Measurements from ENCODE around the gene CCDC33.

CCDC33 gene

GRCh38 chr15:74233373-74233772 is 2.8 kb upstream of the CCDC33 start:
- no peak for DNase-seq

DNA sequence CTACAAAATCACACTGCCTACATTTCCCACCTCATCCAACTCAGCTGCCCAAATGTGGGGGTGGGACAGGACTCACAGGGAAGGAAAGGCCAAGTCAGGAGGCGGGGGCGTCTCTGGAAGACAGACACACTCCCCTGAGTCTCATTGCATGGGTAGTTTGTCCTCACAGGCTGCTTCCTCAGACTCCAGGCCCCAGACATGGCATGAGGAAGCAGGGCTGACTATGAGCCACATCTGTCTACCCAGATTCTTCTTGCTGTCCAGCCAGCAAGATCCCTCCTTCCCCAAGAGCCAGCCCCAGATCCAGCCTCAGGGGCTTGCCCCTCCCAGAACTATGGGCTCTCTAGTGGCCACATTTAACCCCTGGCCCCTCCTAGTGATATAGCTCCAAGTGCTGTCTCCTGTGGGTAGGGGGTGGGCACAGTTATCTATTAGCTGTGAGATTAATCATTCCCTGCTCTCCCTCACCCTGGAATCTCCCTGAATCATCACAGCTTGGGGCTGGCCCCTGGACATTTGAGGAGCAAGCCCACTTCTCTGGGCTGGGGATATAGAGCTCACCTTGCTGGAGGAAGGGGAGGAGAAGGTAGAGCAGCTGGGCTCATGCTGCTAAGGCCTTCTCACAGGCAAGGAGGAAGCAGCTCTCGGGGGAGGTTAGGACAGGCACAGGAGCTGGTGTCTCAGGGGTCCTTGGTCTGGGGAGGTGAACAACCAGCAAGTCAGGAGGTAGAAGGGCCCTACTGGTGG is 2.1 kb upstream of the CCDC33 start:
- no peak for DNase-seq

DNA sequence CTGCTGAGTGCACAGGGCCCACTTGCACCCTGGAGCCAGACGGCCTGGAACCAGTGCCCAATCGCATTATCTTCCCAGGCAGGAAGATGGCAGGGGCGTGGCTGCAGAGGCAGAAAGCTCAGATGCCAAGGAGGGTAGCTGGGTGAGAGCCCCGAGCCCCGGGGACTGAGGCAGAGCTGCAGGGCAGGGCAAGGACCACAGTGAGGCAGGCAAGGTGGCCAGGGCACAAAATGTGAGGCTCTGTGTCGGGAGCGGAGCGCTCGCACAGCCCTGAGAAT is 1.6 kb upstream of the CCDC33 start:
- peak; percentile 21 for DNase-seq

- DNase-seq, result no peak
Measured at GRCh38 chr15:74239051-74239705, 3.1 kb downstream of the CCDC33 start.

DNA sequence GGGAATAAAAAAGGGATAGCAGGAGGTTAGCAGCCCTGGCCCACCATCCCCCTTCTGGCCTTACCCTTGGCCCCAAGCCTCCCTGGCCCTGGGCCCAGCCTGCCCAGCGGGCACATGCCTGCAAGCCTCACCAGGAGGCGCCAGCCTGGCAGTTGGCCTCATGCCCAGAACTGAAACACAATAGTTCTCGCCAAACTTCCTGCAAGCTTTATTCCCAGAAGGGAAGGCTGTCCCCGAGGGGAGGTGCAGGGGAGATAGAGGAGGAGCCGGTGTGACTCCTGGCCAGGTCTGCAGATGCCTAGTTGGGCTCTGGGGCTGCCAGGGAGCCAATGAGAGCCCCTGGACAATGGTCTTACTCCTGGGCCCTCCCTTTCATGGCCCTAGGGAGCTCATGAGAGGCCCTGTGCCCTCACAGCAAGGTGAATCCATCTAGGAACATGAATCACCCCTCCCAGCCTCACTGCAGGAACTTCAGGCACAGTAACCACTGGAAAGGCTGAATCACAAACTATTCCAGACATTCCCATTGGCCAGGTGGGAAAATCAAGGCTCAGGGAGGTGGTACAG is 4.0 kb downstream of the CCDC33 start:
- DNase-seq, result peak; percentile 90

DNA sequence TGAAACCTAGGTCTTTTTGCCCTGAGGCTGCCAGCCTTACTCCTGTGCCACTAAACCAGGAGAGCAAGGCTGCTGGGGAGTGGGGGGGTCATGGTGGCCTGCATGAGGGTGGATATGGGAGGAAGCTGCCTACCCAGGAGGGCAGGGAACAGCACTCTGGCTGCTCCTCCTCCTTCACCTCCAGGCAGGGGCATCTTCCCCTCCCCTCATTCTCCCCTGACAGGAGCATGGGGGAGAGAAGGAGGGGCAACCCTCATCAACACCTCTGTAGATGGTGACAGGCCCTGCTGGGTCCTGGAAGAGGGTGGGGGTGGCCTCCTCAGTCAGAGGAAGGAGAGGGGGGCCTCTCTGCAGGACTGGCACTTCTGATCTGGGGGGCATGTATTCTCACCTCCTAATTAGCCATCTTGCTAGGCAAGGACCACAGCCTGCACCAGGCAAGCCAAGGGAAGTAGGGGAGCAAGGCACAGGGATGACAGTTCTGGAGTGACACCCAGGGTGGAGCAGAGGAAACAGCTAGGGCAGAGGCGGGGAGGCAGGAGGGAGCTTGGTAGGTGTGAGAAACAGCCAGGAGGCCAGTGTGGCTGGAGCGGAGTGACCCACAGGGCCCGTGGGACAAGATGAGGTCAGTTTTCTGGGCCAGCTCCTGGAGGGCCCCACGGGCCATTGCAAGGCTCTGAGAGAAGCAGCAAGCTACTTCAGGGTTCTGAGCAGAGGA is 4.9 kb downstream of the CCDC33 start:
- no peak for DNase-seq

- no peak for DNase-seq
Measured at GRCh38 chr15:74242441-74243185, 6.5 kb downstream of the CCDC33 start.

GRCh38 chr15:74243431-74243830 is 7.3 kb downstream of the CCDC33 start:
- no peak for DNase-seq

GRCh38 chr15:74244822-74245341 is 8.8 kb downstream of the CCDC33 start:
- no peak for DNase-seq

GRCh38 chr15:74245342-74245931 is 9.3 kb downstream of the CCDC33 start:
- DNase-seq, result peak; percentile 85

GRCh38 chr15:74250266-74250665 is 14.1 kb downstream of the CCDC33 start:
- DNase-seq, result no peak

DNA sequence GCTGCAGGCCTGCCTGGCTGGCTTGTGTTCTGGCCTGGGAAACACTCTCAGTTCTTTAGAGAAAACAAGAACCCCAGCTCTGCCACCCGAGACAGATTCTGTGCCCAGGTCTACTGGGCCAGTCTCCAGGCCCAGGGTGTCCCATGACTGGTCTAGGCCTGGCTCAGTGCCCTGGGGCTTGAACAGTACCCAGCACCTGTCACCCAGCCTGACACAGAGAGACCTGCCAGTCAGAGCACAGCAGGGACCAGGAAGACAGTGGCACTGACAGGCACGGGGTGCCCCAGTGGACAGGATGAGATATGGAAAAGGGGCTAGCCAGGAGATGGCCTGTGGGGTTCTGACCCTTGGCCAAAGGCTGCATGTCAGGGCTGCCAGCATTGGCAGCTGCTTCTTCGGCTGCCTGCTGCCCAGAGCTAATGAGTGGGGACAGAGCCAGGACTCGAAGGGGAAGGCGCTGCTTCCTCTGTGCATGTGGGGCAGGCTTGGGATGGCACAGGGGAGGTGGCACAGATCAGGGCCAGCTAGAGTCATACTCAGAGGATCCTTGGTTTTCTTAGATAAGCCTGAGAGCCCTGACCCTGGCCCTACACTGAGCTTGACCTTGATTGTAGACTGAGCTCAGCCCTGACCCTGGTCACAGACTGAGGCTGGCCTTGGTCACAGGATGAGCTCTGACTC is 15.1 kb downstream of the CCDC33 start:
- no peak for DNase-seq

DNA sequence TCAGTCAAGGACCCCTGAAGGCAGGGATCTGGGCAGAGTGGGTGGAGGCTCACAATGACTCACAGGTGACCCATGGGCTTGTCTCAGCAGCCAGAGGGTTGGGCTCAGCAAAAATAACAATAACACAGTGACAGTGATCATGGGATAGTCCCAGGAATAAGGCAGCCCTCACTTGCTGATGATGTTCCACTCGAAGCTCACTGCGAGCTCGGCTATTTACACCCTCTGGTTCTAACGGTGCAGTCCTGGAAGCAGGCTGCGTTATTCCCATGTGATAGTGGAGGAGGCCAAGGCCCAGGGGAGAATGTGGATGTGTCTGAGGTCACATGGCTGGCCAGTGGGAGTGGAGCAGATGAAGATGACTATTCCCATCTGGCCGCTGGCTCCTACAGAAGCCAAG is 16.2 kb downstream of the CCDC33 start:
- DNase-seq, result no peak

- no peak for DNase-seq
Measured at GRCh38 chr15:74252721-74253120, 16.6 kb downstream of the CCDC33 start.

DNA sequence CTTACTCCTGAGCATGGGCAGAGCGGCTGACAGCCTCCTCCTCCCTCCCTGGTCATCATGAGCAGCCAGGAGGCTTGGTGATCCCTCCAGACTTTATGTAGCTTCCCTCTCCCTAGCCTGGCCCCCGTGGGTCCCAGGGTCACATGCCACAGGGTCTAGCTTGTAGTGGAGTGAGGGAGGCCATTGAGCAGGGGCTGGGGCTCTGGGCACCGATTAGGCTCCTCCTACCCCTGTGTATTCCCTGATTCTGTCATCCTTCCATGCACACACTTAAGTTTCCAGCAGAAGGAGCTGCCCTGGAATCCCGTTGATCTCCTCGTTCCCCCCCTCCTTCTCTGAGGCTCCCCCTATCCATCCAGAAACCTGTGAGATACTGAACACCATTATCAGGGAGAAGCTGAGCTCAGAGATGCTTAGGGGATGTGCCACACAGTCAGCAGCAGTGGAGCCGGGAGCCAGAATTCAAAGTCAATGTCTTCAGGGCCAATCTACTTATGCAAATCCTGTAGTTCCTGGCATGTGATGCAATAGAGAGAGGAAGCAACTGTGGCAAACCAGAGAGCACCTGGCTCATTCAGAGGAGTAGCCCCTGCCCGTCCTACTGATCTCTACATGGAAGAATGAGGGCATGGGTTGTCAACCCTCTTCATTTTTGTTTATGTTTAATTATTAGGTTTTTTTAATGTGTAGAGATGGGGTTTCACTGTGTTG is 17.2 kb downstream of the CCDC33 start:
- DNase-seq, result no peak

GRCh38 chr15:74257105-74257504 is 21.0 kb downstream of the CCDC33 start:
- no peak for DNase-seq

- no peak for DNase-seq
Measured at GRCh38 chr15:74257623-74258022, 21.5 kb downstream of the CCDC33 start.

- DNase-seq, result peak; percentile 37
Measured at GRCh38 chr15:74258456-74259291, 22.5 kb downstream of the CCDC33 start.

DNA sequence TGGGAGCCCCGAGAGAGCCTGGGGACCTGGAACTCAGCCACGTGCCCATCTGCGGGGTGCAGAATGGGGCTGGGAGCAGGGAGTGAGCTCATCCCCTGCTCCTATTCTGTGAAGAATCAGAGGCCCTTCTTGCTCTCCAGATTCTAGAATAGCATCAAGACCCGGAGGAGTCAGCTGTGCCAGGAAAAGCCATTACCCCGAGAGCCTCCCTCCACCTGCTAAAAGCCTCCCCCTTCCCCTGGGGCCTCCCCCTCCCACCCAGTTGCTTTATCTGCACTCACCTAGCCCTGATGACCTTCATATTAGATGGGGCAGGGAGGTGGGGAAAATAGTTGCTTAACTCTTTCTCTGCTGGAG is 23.1 kb downstream of the CCDC33 start:
- DNase-seq, result no peak
